Kidney (tissue), 14 donors: ENCODE measurements around the gene ARL4D. TPM values are rescaled to one million over a fixed set of nuclear protein-coding genes. Genes with fewer than 3 reads are reported as not detected.
"Not testable (repeated sequence)": the region's sequence is repeated elsewhere in the genome, so short reads cannot be mapped to it uniquely, and the experiment has no call there.

Source experiments
- DNase-seq, 5 donors: peaks; one replicate each; pipeline ENCODE4 v3.0.0-alpha.2; 2013 to 2020
- FAIRE-seq: peaks from 2 replicates; lab custom pipeline; 2012; peaks lifted over from hg19 to GRCh38; lab: Jason Lieb, UNC
- H3K27ac ChIP-seq, 2 donors: one replicate each; pipeline ENCODE4 v1.7.0; 2013; ENCODE audit warnings: low read depth in 2 of 2, low read length in 2 of 2, inconsistent platforms in 1 of 2
- H3K27me3 ChIP-seq: one replicate; pipeline ENCODE4 v1.7.1; 2013; ENCODE audit warnings: low read length, inconsistent platforms; ENCODE audit not compliant: control insufficient read depth, insufficient read depth
- H3K36me3 ChIP-seq, 3 donors: one replicate each; pipeline versions ENCODE4 v1.7.0 to v1.7.1; 2013; ENCODE audit warnings: low read length in 3 of 3, control low read depth in 1 of 3, inconsistent platforms in 1 of 3; ENCODE audit not compliant: insufficient read depth in 3 of 3, control insufficient read depth in 2 of 3
- H3K4me1 ChIP-seq, 3 donors: one replicate each; pipeline versions ENCODE4 v1.7.0 to v1.7.1; 2013; ENCODE audit warnings: low read length in 3 of 3, inconsistent platforms in 1 of 3, low read depth in 1 of 3; ENCODE audit not compliant: control insufficient read depth in 2 of 3, insufficient read depth in 2 of 3
- H3K4me3 ChIP-seq, 3 donors: one replicate each; pipeline versions ENCODE4 v1.7.0 to v1.8.1; 2013; ENCODE audit warnings: low read length in 3 of 3, control low read depth in 1 of 3, inconsistent platforms in 1 of 3
- H3K9ac ChIP-seq, 3 donors: one replicate each; pipeline versions ENCODE4 v1.7.0 to v1.7.1; 2013; ENCODE audit warnings: low read length in 3 of 3, control low read depth in 1 of 3, inconsistent platforms in 1 of 3
- H3K9me3 ChIP-seq, 3 donors: one replicate each; pipeline versions ENCODE4 v1.7.0 to v1.7.1; 2013; ENCODE audit warnings: low read length in 3 of 3, control low read depth in 1 of 3, inconsistent platforms in 1 of 3; ENCODE audit not compliant: control insufficient read depth in 2 of 3, insufficient read depth in 1 of 3
- CTCF ChIP-seq: IDR thresholded peaks from 3 replicates; pipeline ENCODE4 v1.5.1; 2012; ENCODE audit warnings: mild to moderate bottlenecking, moderate library complexity, borderline replicate concordance; ENCODE audit not compliant: insufficient read depth; ENCODE audit errors: extremely low read depth
- intact Hi-C: fragments of 100-400 bp; cut with DNase I; formaldehyde crosslinking; loops from one replicate; pipeline ENCODE4 v1.11.1; 2022
- polyA plus RNA-seq: library from polyadenylated mRNA; stranded (reverse); fragments of 350-450 nt; fragmentation: Illumina TruSeq; extraction: RNeasy Lipid Tissue Mini Kit (QIAGEN cat#74804); gene quantifications from one replicate; pipeline ENCODE4 v1.2.3, GENCODE V29; 2014; ENCODE audit warnings: low read depth, low replicate concordance; ENCODE audit not compliant: insufficient read depth
- total RNA-seq: library from RNA; stranded (reverse); fragmentation: NEBNext Ultra II Directional; extraction: Animal tissue kit (Norgen Biotek cat#: 25700); gene quantifications from one replicate; pipeline ENCODE4 v1.2.1, GENCODE V29; 2021
- donor health status: control.
- donor health status: control.
- donor health status: control.
- donor health status: control.
- donor health status: control.
- donor health status: DM: yes; HTN: yes; CAD: no.
- donor health status: Normal renal cell carcinoma (clear cell type).

The ARL4D gene
- total and polyA plus RNA-seq, 2 donors from 2014 or later: 48.8 to 81.2 TPM

- H3K4me3 ChIP-seq: no peak overlapping the region
- H3K4me1 ChIP-seq: peaks cover 4 to 14% (median 4%) of the 10 kb centered on the region in 3 donors
- TF ChIP-seq CTCF: no peak
- no peak overlapping the region for H3K9ac ChIP-seq
- no peaks in the 10 kb centered on the region for H3K36me3 ChIP-seq
- FAIRE-seq: no peak
- no peak for DNase-seq
- intact Hi-C loops: no loop called here
- no peak overlapping the region for H3K27ac ChIP-seq
- H3K9me3 ChIP-seq: no peaks in the 10 kb centered on the region
- no peaks in the 10 kb centered on the region for H3K27me3 ChIP-seq
Measured at GRCh38 chr17:43363181-43363925, 35.4 kb upstream of the ARL4D start.

GRCh38 chr17:43363926-43364285, 34.9 kb upstream of the ARL4D start:
- TF ChIP-seq CTCF: no peak
- Histone ChIP-seq H3K27me3 (no peaks in the 10 kb centered on the region), H3K4me1 (peaks cover 4 to 14% (median 4%) of the 10 kb centered on the region in 3 donors), H3K9me3 (no peaks in the 10 kb centered on the region), H3K36me3 (no peaks in the 10 kb centered on the region), H3K4me3 (no peak overlapping the region), H3K27ac (no peak overlapping the region), H3K9ac (no peak overlapping the region)
- intact Hi-C loops: no loop called here
- FAIRE-seq (no peak), DNase-seq (no peak)

GRCh38 chr17:43365356-43365755, 33.4 kb upstream of the ARL4D start:
- Histone ChIP-seq H3K9ac (no peak overlapping the region), H3K4me1 (peaks cover 4 to 12% (median 4%) of the 10 kb centered on the region in 3 donors), H3K27me3 (no peaks in the 10 kb centered on the region), H3K9me3 (no peaks in the 10 kb centered on the region), H3K4me3 (no peak overlapping the region), H3K36me3 (no peaks in the 10 kb centered on the region), H3K27ac (no peak overlapping the region)
- DNase-seq (no peak), FAIRE-seq (no peak)
- TF ChIP-seq CTCF: no peak
- intact Hi-C loops: no loop called here

- H3K4me3 ChIP-seq, intact Hi-C loops, H3K27ac ChIP-seq, H3K9ac ChIP-seq, FAIRE-seq, H3K27me3 ChIP-seq, H3K9me3 ChIP-seq, DNase-seq, H3K36me3 ChIP-seq: not testable (repeated sequence)
- peaks cover 4 to 12% (median 4%) of the 10 kb centered on the region in 3 donors for H3K4me1 ChIP-seq
Measured at GRCh38 chr17:43365921-43366320, 32.9 kb upstream of the ARL4D start.
